Effector CD8-positive, alpha-beta T cell (primary cell): ENCODE results near the gene C3orf20.
"Not testable (repeated sequence)": the region's sequence is repeated elsewhere in the genome, so short reads cannot be mapped to it uniquely, and the experiment has no call there.

Experiments used
- DNase-seq: peaks from one replicate; lab custom pipeline; 2025; lab: John Stamatoyannopoulos, UW

Gene C3orf20

DNA sequence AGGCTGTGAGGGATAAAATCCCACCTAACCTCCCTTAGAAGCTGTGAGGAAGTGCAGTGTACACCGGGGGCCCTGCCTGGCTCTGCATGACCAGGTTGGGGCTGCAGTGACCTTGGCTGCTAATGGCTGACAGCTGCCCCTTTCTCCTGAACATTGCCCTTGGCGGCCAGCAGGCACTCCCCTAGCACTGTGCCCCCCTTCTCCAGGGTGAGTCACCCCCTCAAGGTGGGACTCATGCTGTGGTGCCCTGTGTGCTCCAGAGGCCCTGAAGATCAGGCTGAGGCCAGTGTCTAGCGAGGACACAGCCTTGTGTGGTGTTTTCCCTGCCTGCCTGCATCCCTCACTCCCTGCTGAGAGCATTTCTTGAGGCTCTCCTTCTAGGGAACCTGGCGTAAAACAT is 122.8 kb downstream of the C3orf20 start:
- DNase-seq = no peak

GRCh38 chr3:14798231-14798630 is 123.3 kb downstream of the C3orf20 start:
- DNase-seq = no peak

GRCh38 chr3:14799146-14799545 is 124.2 kb downstream of the C3orf20 start:
- DNase-seq = no peak

GRCh38 chr3:14801031-14801430 is 126.1 kb downstream of the C3orf20 start:
- no peak for DNase-seq

- no peak for DNase-seq
These were observed 126.9 kb downstream of the C3orf20 start for GRCh38 chr3:14801668-14802380.

DNA sequence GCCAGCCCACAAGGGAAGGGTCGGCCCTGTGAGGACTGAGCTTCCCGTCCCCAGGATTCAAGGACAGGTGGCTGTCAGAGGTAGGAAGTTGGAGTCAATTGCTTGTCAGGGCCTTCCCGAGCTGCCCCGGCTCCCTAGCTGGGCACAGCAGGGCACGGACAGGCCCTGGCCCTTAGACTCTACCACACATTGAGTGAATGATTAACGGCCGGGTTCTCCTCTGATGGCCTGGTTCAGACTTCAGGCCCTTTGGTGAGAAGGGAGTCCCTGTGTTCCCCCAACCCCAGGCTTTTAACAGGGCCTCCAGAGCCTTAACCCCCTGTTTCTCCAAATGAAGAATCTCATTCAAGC is 127.4 kb downstream of the C3orf20 start:
- no peak for DNase-seq

DNA sequence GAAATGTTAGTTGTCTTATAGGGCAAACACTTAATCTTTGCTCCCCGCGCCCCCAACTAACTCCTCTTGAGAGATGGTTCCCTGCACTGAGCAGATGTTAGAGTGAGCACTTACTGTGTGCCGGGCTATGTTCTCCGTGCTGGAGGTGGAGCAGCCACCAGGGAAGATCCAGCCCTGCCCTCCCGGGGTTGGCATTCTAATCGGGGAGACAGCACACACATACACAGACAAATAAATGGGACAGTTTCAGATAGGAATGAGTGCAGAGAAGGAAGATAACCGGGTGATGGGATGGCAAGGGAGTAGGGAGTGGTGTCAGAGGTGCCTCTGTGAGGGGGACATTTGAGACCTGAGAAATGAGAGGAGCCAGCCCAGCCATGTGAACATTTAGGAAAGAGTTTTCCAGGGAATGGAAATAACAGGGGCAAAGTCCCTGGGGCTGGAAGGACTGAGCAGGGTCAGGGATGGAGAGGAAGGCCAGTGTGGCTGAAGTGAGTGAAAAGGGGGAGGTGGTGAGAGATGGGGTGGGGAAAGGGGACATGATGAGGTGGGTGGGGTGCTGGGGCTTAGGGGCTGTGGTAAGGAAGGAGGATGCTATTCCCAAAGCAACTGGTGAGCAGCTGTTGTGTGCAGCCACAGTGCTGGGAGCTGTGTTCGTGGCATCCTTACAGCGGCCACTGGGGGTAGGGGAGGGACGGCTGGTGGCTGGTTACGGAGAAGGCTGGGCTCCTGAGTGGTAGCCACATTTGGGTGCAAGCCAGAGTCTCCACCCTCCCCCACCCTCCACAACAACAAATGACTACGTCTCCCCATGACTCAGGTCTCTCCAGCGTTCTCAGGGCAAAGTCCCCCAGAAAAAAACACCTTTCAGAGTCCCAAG is 128.4 kb downstream of the C3orf20 start:
- DNase-seq = no peak

- no peak for DNase-seq
These were observed 129.3 kb downstream of the C3orf20 start for GRCh38 chr3:14803981-14804834.

GRCh38 chr3:14804835-14805780 is 130.2 kb downstream of the C3orf20 start:
- DNase-seq = no peak

GRCh38 chr3:14805961-14806537 is 131.1 kb downstream of the C3orf20 start:
- DNase-seq = no peak

DNA sequence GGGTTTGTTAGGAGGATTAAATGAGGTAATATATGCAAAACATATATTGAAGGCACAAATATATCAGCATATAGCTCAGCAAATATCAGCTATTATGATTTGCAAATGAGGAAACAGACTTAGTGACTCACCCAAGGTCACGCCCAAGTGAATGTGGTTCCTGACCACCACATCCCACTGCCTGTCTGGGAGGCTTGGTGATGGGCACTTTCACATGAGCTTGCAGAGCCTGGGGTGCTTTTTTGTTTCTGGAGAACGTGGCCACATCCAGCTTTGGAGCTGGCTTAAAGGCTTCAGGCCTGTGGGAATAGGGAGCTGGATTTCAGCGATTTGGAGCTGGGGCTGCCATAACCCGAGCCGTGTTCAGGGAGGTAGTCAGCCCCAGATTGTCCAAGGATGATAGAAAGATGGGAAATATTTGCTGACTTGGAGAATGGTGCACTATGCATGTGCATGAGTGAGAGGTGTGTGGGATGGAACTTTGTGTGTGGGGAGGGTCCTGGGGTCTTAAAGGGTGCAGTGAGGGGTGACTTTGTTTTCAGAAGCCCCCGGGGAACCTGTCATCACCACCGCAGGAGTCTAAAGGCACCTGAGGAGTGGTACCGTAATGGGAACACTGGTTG is 131.8 kb downstream of the C3orf20 start:
- no peak for DNase-seq

- DNase-seq = no peak
These were observed 133.1 kb downstream of the C3orf20 start for GRCh38 chr3:14808025-14808424.

DNA sequence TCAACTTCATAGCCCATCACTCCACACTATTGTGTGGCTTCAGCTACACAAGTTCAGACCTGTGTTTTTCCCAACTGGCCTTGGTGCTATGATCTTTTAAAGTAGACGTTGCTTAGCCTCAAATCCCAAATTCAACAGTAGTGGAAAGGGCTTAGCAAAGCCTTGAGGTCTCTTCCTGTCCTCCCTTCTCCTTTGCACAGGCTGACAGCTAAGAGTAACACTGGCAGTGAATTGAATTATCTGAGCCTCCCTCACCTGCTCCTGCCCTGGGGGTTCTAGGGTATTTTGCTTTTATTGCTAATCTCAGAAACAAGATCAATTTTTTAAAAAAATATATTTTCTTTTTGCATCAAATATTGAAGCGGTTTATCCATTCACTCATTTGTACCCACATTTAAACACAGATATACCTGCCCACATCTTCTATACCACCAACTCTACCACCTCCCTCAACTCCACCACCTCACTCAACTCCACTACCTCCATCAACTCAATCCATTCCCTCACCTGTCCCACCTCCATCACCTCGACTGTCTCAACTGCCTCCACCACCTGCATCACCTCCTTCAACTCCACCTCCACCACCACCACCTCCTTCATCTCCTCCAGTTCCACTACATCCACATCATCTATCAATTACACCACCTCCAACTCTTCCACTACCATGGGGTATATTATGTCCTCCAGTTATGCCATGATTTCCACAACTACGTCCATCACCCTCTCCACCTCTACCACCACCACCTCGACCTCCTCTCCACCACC is 133.7 kb downstream of the C3orf20 start:
- no peak for DNase-seq

GRCh38 chr3:14809611-14810010 is 134.7 kb downstream of the C3orf20 start:
- not testable (repeated sequence) for DNase-seq

DNA sequence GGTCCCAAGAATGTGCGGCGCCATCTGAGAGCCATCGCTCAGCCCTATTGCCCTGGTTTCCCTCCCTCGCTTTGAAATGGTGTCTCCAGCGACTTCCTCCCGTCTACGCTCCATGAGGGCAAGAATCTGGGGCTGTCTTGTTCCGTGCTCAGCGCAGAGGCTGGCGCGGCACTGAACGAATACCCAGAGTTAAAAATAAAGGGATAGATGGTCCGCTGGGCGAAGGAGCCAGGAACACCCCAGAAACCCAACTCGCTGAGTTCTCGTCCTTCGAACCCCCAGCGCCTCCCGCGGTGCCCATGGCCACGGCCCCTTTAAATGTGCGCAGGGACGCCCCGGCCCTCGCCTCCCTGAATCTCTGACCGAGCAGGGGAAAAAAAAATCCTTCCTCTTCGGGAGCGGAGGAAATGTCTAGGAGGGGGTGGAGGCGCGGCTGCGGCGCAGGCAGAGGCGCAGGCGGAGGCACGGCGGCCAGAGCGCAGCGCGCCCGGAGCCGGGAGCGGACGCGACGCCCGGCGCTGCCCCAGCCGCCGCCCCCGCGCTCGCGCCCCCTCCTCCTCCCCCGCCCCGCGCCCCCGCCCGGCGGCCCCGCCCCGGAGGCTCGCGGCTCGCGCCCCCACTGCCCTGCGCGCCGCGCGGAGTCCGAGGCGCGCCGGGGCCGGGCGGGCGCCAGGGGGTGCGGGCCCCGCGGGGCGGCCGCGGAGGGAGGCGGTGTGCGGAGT is 135.3 kb downstream of the C3orf20 start:
- no peak for DNase-seq

DNA sequence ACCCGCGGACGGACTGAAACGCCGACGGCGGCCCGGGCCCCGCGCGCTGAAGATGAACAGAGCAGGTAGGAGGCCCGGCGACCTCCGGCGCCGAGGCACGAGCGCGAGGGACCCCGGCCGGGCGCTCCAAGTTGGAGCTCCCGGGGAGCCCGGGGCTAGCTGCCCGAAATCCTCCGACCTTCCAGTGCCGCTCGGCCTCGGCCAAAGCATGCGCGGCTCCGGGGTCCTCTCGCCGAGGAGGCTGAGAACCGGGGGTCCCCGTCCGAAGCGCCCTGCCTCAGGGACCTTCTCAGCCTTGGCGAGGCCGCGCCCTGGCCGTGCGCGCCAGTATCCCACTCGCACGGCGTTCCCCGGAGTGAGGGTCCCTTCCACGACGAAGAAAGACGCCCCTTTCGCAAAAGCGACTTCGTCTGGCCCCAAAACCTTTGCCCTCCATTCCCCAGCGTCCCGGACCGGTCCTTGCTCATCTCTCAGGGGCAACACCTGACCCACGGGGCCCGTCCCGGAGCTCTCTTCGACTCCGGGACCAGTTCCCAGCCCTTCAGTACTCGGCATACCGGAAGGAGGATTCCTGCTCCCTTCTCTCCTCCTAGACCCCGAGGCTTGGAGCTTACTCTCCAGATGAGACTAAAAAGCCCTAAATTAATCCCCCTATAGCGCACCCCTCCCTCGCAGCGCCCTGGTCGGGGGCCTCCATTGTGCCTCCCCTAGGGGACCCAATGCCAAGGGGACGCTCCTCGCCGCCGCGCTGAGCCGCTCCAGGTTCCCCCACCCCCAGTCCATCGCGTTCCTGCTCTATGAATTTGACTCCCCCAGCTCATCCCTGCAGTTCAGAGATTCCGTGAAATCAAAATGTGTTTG is 136.1 kb downstream of the C3orf20 start:
- DNase-seq = no peak

DNA sequence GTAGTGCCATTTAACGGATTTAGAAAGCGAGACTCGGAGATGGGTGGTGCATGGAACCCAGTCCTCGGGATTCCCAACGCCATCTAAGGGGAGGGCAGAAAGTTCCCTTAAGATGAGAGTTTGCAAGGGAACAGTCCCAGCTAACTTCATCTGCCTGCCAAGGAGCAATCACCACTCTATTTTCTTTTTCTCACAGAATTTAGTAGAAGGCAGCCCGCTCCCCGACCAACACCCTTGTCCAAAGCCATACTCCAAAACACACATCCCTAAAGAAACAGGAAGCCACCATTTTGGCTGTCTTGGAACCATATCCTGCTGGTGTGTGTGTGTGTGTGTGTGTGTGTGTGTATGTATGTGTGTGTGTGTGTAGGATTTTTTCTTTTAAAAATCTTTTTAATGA is 136.7 kb downstream of the C3orf20 start:
- no peak for DNase-seq

GRCh38 chr3:14812196-14812790 is 137.4 kb downstream of the C3orf20 start:
- no peak for DNase-seq
